ENCODE results near the gene FCHSD2. TPM values are rescaled to one million over a fixed set of nuclear protein-coding genes. Genes with fewer than 3 reads are reported as not detected.

Gene FCHSD2
- total and polyA plus RNA-seq, 7 donors: 5.7 to 18.5 (median 9.7) TPM

DNA sequence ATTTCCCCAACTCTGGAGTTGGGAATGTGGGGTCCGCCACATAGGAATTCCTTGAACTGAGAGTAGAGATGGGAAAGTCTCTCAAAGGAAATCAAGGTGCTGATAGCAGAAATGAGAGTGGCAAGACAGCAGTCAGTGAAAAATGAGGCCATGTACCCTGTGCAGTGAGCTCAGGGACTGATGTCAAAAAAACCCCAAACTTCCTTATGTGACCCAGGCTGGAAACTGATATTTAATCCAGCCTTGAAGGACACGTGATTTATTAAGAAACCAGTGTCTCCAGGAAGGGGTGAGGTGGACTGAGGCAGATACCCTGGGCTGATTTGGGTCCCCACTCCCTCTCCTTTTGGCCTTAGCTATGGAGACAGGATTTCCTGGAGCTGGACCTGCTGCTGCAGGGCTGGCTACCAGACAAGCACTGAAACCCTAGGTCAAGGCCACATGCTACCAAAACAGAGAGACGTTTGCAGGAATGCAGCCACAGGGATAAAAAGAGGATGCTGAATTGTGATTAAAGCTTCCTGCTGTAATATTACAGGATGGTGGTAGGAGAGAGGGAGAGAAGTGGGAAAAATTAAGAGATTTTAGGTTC is 25.3 kb upstream of the FCHSD2 start:
- ATAC-seq (no peak), DNase-seq (no peak)
- Histone ChIP-seq H3K4me3 (no peak overlapping the region), H3K4me1 (peaks cover 13% of the 10 kb centered on the region), H3K36me3 (ENCODE audit: insufficient read depth in 1 of 2, low read depth in 1 of 2) (no peaks in the 10 kb centered on the region), H3K9me3 (no peaks in the 10 kb centered on the region), H3K27ac (no peak overlapping the region), H3K27me3 (ENCODE audit: insufficient read depth in 3 of 3, low read length in 2 of 3) (no peaks in the 10 kb centered on the region)
- intact Hi-C loops (cut with DNase I): no loop called here
- no peak for TF ChIP-seq CTCF (IDR thresholded peaks at IDR 0.05)
- 47 to 65% (median 56%) methylated on average over 3 of the region's 3 CpGs for WGBS, 3 donors

GRCh38 chr11:73164803-73165540 is 22.9 kb upstream of the FCHSD2 start:
- Histone ChIP-seq H3K36me3 (ENCODE audit: insufficient read depth in 1 of 2, low read depth in 1 of 2) (no peaks in the 10 kb centered on the region), H3K27me3 (ENCODE audit: insufficient read depth in 3 of 3, low read length in 2 of 3) (no peaks in the 10 kb centered on the region), H3K4me1 (peaks cover 13% of the 10 kb centered on the region), H3K27ac (no peak overlapping the region), H3K9me3 (no peaks in the 10 kb centered on the region), H3K4me3 (no peak overlapping the region)
- no peak for ATAC-seq
- 89 to 96% (median 90%) methylated on average over 2 of the region's 2 CpGs for WGBS, 3 donors
- TF ChIP-seq CTCF (IDR thresholded peaks at IDR 0.05): no peak
- intact Hi-C loops (cut with DNase I): no loop called here
- peak in 1 of 2 donors; percentile 16 for DNase-seq

GRCh38 chr11:73163638-73164174 is 21.6 kb upstream of the FCHSD2 start:
- Histone ChIP-seq H3K4me3 (no peak overlapping the region), H3K9me3 (no peaks in the 10 kb centered on the region), H3K27me3 (ENCODE audit: insufficient read depth in 3 of 3, low read length in 2 of 3) (no peaks in the 10 kb centered on the region), H3K4me1 (peaks cover 4% of the 10 kb centered on the region), H3K27ac (no peak overlapping the region), H3K36me3 (ENCODE audit: insufficient read depth in 1 of 2, low read depth in 1 of 2) (no peaks in the 10 kb centered on the region)
- 84 to 96% (median 95%) methylated on average over 2 of the region's 2 CpGs for WGBS, 3 donors
- no peak for TF ChIP-seq CTCF (IDR thresholded peaks at IDR 0.05)
- intact Hi-C loops (cut with DNase I): no loop called here
- no peak for DNase-seq
- no peak for ATAC-seq

GRCh38 chr11:73162196-73162740 is 20.1 kb upstream of the FCHSD2 start:
- ATAC-seq (no peak), DNase-seq (no peak)
- no peaks in the 10 kb centered on the region for H3K36me3 ChIP-seq (ENCODE audit: insufficient read depth in 1 of 2, low read depth in 1 of 2)
- H3K4me1 ChIP-seq: peaks cover 15% of the 10 kb centered on the region
- H3K27ac ChIP-seq: no peak overlapping the region
- H3K27me3 ChIP-seq (ENCODE audit: insufficient read depth in 3 of 3, low read length in 2 of 3): no peaks in the 10 kb centered on the region
- H3K4me3 ChIP-seq: no peak overlapping the region
- TF ChIP-seq CTCF (IDR thresholded peaks at IDR 0.05): no peak
- H3K9me3 ChIP-seq: no peaks in the 10 kb centered on the region
- intact Hi-C loops (cut with DNase I): no loop called here
- 86 to 87% (median 87%) methylated on average over 10 of the region's 10 CpGs for WGBS, 3 donors
